GM12864 (cell line): ENCODE data around the gene GJA4.

ENCODE experiments used
- DNase-seq: peaks from one replicate; pipeline ENCODE4 v3.0.0-alpha.2; 2011; ENCODE audit warnings: low read depth
- H3K4me3 ChIP-seq: 2 replicates; pipeline ENCODE4 v1.5.1; 2011; ENCODE audit warnings: mild to moderate bottlenecking, low read depth, low read length, control low read depth
- TF ChIP-seq, protein P1 (sequence below): IDR thresholded peaks from 2 replicates; pipeline ENCODE4 v1.5.1; 2011; ENCODE audit warnings: low read depth, mild to moderate bottlenecking, moderate library complexity, low read length, control low read depth, inconsistent platforms; ENCODE audit errors: missing control alignments

GJA4 gene

GRCh38 chr1:34747638-34747941 lies 45.2 kb upstream of the GJA4 start:
- H3K4me3 ChIP-seq, result no peak overlapping the region
- TF ChIP-seq, protein P1, sequence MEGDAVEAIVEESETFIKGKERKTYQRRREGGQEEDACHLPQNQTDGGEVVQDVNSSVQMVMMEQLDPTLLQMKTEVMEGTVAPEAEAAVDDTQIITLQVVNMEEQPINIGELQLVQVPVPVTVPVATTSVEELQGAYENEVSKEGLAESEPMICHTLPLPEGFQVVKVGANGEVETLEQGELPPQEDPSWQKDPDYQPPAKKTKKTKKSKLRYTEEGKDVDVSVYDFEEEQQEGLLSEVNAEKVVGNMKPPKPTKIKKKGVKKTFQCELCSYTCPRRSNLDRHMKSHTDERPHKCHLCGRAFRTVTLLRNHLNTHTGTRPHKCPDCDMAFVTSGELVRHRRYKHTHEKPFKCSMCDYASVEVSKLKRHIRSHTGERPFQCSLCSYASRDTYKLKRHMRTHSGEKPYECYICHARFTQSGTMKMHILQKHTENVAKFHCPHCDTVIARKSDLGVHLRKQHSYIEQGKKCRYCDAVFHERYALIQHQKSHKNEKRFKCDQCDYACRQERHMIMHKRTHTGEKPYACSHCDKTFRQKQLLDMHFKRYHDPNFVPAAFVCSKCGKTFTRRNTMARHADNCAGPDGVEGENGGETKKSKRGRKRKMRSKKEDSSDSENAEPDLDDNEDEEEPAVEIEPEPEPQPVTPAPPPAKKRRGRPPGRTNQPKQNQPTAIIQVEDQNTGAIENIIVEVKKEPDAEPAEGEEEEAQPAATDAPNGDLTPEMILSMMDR, result no peak
- DNase-seq, result no peak

DNA sequence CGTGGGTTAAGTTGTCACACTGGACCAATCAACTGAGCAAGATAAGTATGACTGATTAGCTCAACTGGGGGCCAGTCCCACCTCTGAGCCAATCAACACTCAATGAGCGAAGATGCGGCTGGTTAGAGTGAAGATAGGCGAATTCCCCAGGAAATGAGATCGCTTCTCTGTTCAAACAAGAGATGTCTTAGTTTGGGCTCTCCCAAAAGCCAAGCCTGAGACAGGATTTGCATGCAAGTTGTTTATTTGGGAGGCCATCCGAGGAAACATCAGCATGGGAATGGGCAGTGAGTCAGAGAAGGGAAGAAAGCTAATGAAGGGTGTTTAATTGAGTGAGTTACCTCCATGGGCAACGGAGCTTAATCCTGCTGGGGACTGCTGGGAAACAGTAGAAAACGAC lies 42.8 kb upstream of the GJA4 start:
- DNase-seq, result no peak
- H3K4me3 ChIP-seq, result no peak overlapping the region
- TF ChIP-seq, protein P1, result no peak

DNA sequence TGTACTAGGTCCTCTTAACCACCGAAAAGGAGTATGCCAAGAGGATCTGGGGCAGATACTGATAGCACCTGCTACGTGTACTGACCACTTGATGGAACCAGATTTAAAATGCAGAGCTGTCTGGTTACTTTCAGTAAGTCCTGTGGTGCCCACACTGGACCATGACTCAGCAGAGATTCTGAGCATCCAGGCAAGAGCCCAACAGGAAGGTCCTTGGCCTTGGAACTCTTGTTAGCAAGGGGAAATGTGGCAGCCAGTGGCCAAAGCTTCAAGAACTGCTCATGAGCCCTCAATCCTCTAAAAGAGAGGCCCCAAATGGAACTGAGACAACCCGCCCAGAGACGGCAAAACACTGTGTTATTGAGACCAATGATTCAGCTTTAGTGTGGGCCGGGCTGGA lies 42.2 kb upstream of the GJA4 start:
- H3K4me3 ChIP-seq, result no peak overlapping the region

GRCh38 chr1:34753163-34753562 lies 39.6 kb upstream of the GJA4 start:
- DNase-seq, result no peak
- TF ChIP-seq, protein P1, result no peak
- H3K4me3 ChIP-seq, result no peak overlapping the region

More for the DNA sequence above, 42.2 kb upstream of the GJA4 start:
- TF ChIP-seq, protein P1, result no peak
- DNase-seq, result no peak

- TF ChIP-seq, protein P1, result no peak
- H3K4me3 ChIP-seq, result no peak within 1 kb of the TSS
- no peak for DNase-seq
These were observed 37.7 kb upstream of the GJA4 start, which contains the start of gene GJB5 for GRCh38 chr1:34754964-34755637. Gene GJB5, plus strand, starts transcription at chr1:34755047. Its CDS starts 2,284 bp downstream, at chr1:34757331.

DNA sequence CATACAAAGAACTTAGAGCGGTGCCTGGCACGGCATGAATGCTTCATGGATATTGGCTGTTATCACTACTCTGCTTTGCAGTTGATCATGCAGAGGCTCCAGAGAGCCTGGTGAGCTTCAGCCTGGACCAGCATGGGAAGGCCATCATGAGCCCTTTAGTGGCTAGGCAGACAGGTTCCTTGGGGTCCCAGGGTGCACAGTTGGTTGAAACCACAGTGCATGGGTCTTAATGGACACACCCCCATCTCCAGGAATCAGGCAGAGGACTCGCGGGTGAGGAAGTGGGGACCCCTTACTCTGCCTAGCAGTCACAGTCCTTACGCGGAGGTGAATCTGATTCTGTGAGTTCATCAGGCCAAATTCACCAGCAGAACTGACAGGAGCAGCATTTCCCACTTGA lies 36.8 kb upstream of the GJA4 start:
- TF ChIP-seq, protein P1, result no peak
- no peak for DNase-seq
- H3K4me3 ChIP-seq, result no peak overlapping the region

- DNase-seq, result no peak
- H3K4me3 ChIP-seq, result no peak overlapping the region
- TF ChIP-seq, protein P1, result no peak
These were observed 35.4 kb upstream of the GJA4 start for GRCh38 chr1:34757386-34757785.
